Endothelial cell of umbilical vein (primary cell): ENCODE results near the gene CPB1. TPM values are rescaled to one million over a fixed set of nuclear protein-coding genes. Genes with fewer than 3 reads are reported as not detected.

Experiments used
- Bru-seq: library from RNA; stranded (reverse); fragments of 400-500 nt; gene quantifications from one replicate; lab custom pipeline; 2021; lab: Mats Ljungman, UMichigan
- BruChase-seq, 2 experiments: library from RNA; stranded (reverse); fragments of 400-500 nt; gene quantifications; one replicate each; lab custom pipeline; 2021; lab: Mats Ljungman, UMichigan
- BruUV-seq: library from RNA; stranded (reverse); fragments of 400-500 nt; replicated peaks from 2 replicates; lab custom pipeline; 2021; lab: Mats Ljungman, UMichigan
- CTCF ChIA-PET: fragments of 300-600, 350-600 bp; sonication (Branson Sonifier 250); formaldehyde crosslinking; loops from one replicate; lab custom pipeline; 2021; ENCODE audit warnings: antibody characterized with exemption, inconsistent platforms; lab: Charles Lee
- POLR2A ChIA-PET: fragments of 300-600, 350-600 bp; sonication (Branson Sonifier 250); formaldehyde crosslinking; loops from one replicate; lab custom pipeline; 2021; ENCODE audit warnings: antibody characterized with exemption, inconsistent platforms; lab: Charles Lee
- DNase-seq: peaks from one replicate; pipeline ENCODE4 v3.0.0-alpha.2; 2011; ENCODE audit warnings: low read depth, low spot score
- FAIRE-seq: peaks from 2 replicates; lab custom pipeline; 2011; peaks lifted over from hg19 to GRCh38; lab: Jason Lieb, UNC
- H2AFZ ChIP-seq: 2 replicates; pipeline ENCODE4 v1.6.0; 2012; ENCODE audit warnings: low read depth, low read length, control low read depth, inconsistent platforms
- H3K27ac ChIP-seq: 2 replicates; pipeline ENCODE4 v1.5.1; 2011; ENCODE audit warnings: low read depth, mild to moderate bottlenecking, control low read depth, low read length, moderate library complexity; ENCODE audit not compliant: insufficient read depth
- H3K27me3 ChIP-seq, 2 experiments: 2 replicates each; pipeline versions ENCODE4 v1.6.0 to v1.6.1; 2011; ENCODE audit warnings: low read length in 2 of 2, mixed read lengths in 1 of 2; ENCODE audit not compliant: control insufficient read depth in 2 of 2, insufficient read depth in 2 of 2
- H3K36me3 ChIP-seq, 2 experiments: 2 replicates in 1 of 2; 3 replicates in 1 of 2; pipeline ENCODE4 v1.5.1; 2011; ENCODE audit warnings: low read length in 2 of 2, mild to moderate bottlenecking in 1 of 2, moderate library complexity in 1 of 2; ENCODE audit not compliant: control insufficient read depth in 2 of 2, insufficient read depth in 2 of 2; ENCODE audit errors: extremely low read depth in 1 of 2
- H3K4me1 ChIP-seq: 3 replicates; pipeline ENCODE4 v1.5.1; 2011; ENCODE audit warnings: mild to moderate bottlenecking, low read length; ENCODE audit not compliant: control insufficient read depth, insufficient read depth; ENCODE audit errors: extremely low read depth
- H3K4me2 ChIP-seq: 2 replicates; pipeline ENCODE4 v1.6.1; 2011; ENCODE audit warnings: low read length, control low read depth, mixed read lengths; ENCODE audit not compliant: insufficient read depth
- H3K4me3 ChIP-seq, 3 experiments: fragments of 200-600 bp in 1 of 3; sonication (generic), shearing (Covaris generic) in 1 of 3; replicated peaks in 1 of 3; 2 replicates each; pipeline ENCODE4 v1.5.1; 2011 to 2016; ENCODE audit warnings: control low read depth in 3 of 3, low read length in 3 of 3, mild to moderate bottlenecking in 2 of 3, inconsistent platforms in 1 of 3, low read depth in 1 of 3, moderate library complexity in 1 of 3; ENCODE audit not compliant: insufficient read depth in 1 of 3
- H3K79me2 ChIP-seq: 2 replicates; pipeline ENCODE4 v1.6.0; 2012; ENCODE audit warnings: low read length, inconsistent platforms; ENCODE audit not compliant: control insufficient read depth, insufficient read depth
- H3K9ac ChIP-seq: replicated peaks from 2 replicates; pipeline ENCODE3; 2011; ENCODE audit warnings: low read length, control low read depth; ENCODE audit not compliant: insufficient read depth; ENCODE audit errors: extremely low read depth
- H3K9me1 ChIP-seq: replicated peaks from 3 replicates; pipeline ENCODE4 v1.6.0; 2011; ENCODE audit warnings: mild to moderate bottlenecking, low read length; ENCODE audit not compliant: control insufficient read depth, insufficient read depth; ENCODE audit errors: extremely low read depth
- H3K9me3 ChIP-seq: replicated peaks from 2 replicates; pipeline ENCODE4 v1.5.1; 2012; ENCODE audit warnings: low read length, inconsistent platforms; ENCODE audit not compliant: control insufficient read depth, insufficient read depth
- H4K20me1 ChIP-seq: replicated peaks from 2 replicates; pipeline ENCODE3; 2011; ENCODE audit warnings: mild to moderate bottlenecking, low read length; ENCODE audit not compliant: control insufficient read depth, insufficient read depth; ENCODE audit errors: extremely low read depth
- EZH2 ChIP-seq: IDR thresholded peaks from 2 replicates; pipeline ENCODE4 v1.6.1; 2012; ENCODE audit warnings: borderline replicate concordance, low read depth, mild to moderate bottlenecking, moderate library complexity, low read length, inconsistent platforms; ENCODE audit not compliant: severe bottlenecking
- FOS ChIP-seq: IDR thresholded peaks from 2 replicates; pipeline ENCODE4 v1.6.1; 2011; ENCODE audit warnings: mild to moderate bottlenecking, low read length, moderate library complexity, borderline replicate concordance; ENCODE audit not compliant: insufficient read depth
- GATA2 ChIP-seq: IDR thresholded peaks from 2 replicates; pipeline ENCODE4 v1.7.0; 2011; ENCODE audit warnings: low read depth, mild to moderate bottlenecking, moderate library complexity, mixed read lengths, low read length; ENCODE audit not compliant: insufficient read length, insufficient read depth
- JUN ChIP-seq: IDR thresholded peaks from 2 replicates; pipeline ENCODE4 v1.6.1; 2011; ENCODE audit warnings: borderline replicate concordance, low read depth; ENCODE audit not compliant: insufficient read length, insufficient read depth
- MYC ChIP-seq: IDR thresholded peaks from one replicate; pipeline ENCODE4 v1.6.1; 2011; ENCODE audit warnings: mild to moderate bottlenecking, low read depth, low read length
- POLR2A ChIP-seq: IDR thresholded peaks from 2 replicates; pipeline ENCODE4 v1.6.1; 2012; ENCODE audit warnings: low read depth, mild to moderate bottlenecking, control low read depth, low read length
- POLR2AphosphoS5 ChIP-seq: IDR thresholded peaks from 2 replicates; pipeline ENCODE4 v1.6.1; 2012; ENCODE audit warnings: low read depth, mild to moderate bottlenecking, control low read depth, low read length, moderate library complexity; ENCODE audit not compliant: insufficient read depth
- dilution Hi-C: fragments of 300-500 bp; cut with MboI; formaldehyde crosslinking; loops from one replicate; pipeline ENCODE4 v1.15.0; 2019; ENCODE audit warnings: low sequenced_read_pairs; ENCODE audit not compliant: extremely low pct_ligation_motif_present
- intact Hi-C: fragments of 100-400 bp; cut with micrococcal nuclease; formaldehyde crosslinking; loops from one replicate; pipeline ENCODE4 v1.10.0; 2022
- long read RNA-seq: library from polyadenylated mRNA; stranded (forward); transcript quantifications from one replicate; pipeline ENCODE4 v2.0.0, GENCODE V29; 2021
- polyA minus RNA-seq, 3 experiments: library from RNA; depleted of rRNA, polyadenylated mRNA; stranded (reverse); fragments of >200 nt; gene quantifications; 1 replicate in 1 of 3; 2 replicates in 2 of 3; pipeline ENCODE4 v1.2.3, GENCODE V29; 2011
- polyA plus RNA-seq, 4 experiments: library from polyadenylated mRNA; depleted of rRNA in 3 of 4; stranded (reverse) in 3 of 4; unstranded in 1 of 4; fragments of >200 nt; gene quantifications; 2 replicates each; pipeline versions ENCODE4 v1.2.1 to v1.2.3, GENCODE V29; 2011 to 2012; ENCODE audit warnings: missing spikeins in 1 of 4
- total RNA-seq: library from RNA; stranded (reverse); gene quantifications from 2 replicates; pipeline ENCODE4 v1.2.3, GENCODE V29; 2021
- TF ChIP-seq, protein P1 (sequence below): IDR thresholded peaks from 2 replicates; pipeline ENCODE4 v1.6.1; 2011; ENCODE audit not compliant: insufficient read depth, insufficient read length
- TF ChIP-seq, protein P2 (sequence below), 2 donors: IDR thresholded peaks; 1 replicate in 1 of 2; 2 replicates in 1 of 2; pipeline ENCODE4 v1.5.1; 2011; ENCODE audit warnings: low read length in 2 of 2, mild to moderate bottlenecking in 2 of 2, moderate library complexity in 2 of 2, control low read depth in 1 of 2, inconsistent platforms in 1 of 2, low read depth in 1 of 2; ENCODE audit not compliant: insufficient read depth in 1 of 2; ENCODE audit errors: extremely low read depth in 1 of 2

CPB1 gene
- total RNA-seq: not detected in 2 replicates
- polyA plus RNA-seq: not detected in 2 replicates
- not detected in 2 replicates for polyA plus RNA-seq (2011; cell fraction: cytosol; rRNA removed)
- not detected in 2 replicates for polyA plus RNA-seq (2011; cell fraction: nucleus; rRNA removed)
- polyA plus RNA-seq (2012): not detected in 2 replicates
- not detected in 2 replicates for polyA minus RNA-seq
- polyA minus RNA-seq (2011; cell fraction: cytosol; rRNA and poly(A)+ RNA removed): not detected
- not detected in 2 replicates for polyA minus RNA-seq (2011; cell fraction: nucleus; rRNA and poly(A)+ RNA removed)
- Bru-seq, nascent RNA: not detected
- BruChase-seq, experiment 1, labeled RNA remaining after a 6-hour chase: not detected
- not detected for BruChase-seq, experiment 2, labeled RNA remaining after a 2-hour chase
- long read RNA-seq: 0 reads

DNA sequence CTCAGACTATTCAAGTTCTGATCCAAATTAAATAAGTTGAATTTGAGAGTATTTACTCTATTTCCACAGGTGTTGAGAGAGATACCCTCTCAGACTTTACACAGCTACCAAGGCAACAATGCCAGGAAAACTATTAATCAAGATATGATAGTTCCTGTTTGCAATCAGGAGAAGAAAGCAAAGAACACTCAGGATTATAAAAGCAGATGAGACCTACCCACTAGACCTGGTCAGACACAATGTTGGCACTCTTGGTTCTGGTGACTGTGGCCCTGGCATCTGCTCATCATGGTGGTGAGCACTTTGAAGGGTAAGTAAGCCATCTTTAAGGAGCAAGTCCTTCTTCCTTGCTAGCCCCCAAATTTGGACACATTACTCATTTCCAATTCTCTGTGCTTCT, at the start of gene CPB1:
TSS of gene CPB1 (plus strand) at position 227 of the 400 bp plus-strand sequence. CDS start at position 240, 13 bp downstream.
- intact Hi-C loops (no loop called here), dilution Hi-C loops (no loop called here)
- H3K27me3 ChIP-seq: peaks cover 2 to 18% of the 10 kb centered on the region in 2 experiments
- H3K4me3 ChIP-seq: no peak within 1 kb of the TSS
- no peak within 1 kb of the TSS for H3K9ac ChIP-seq
- ChIA-PET POLR2A (no interaction called here), CTCF (no interaction called here)
- no peaks in the 10 kb centered on the region for H3K79me2 ChIP-seq
- no TSS peak for BruUV-seq
- H4K20me1 ChIP-seq: no peaks in the 10 kb centered on the region
- FAIRE-seq (no peak), DNase-seq (no peak)
- no peaks in the 10 kb centered on the region for H3K4me1 ChIP-seq
- no peaks in the 10 kb centered on the region for H3K36me3 ChIP-seq
- H2AFZ ChIP-seq: no peak within 1 kb of the TSS
- H3K9me3 ChIP-seq: no peaks in the 10 kb centered on the region
- H3K9me1 ChIP-seq: no peaks in the 10 kb centered on the region
- TF ChIP-seq POLR2A: no peak
- no peak for TF ChIP-seq EZH2
- no peak for TF ChIP-seq MYC
- TF ChIP-seq GATA2: no peak
- no peak for TF ChIP-seq FOS
- TF ChIP-seq, protein P1, sequence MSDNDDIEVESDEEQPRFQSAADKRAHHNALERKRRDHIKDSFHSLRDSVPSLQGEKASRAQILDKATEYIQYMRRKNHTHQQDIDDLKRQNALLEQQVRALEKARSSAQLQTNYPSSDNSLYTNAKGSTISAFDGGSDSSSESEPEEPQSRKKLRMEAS: no peak
- no peak for TF ChIP-seq JUN
- no peak for TF ChIP-seq POLR2AphosphoS5
- TF ChIP-seq, protein P2, sequence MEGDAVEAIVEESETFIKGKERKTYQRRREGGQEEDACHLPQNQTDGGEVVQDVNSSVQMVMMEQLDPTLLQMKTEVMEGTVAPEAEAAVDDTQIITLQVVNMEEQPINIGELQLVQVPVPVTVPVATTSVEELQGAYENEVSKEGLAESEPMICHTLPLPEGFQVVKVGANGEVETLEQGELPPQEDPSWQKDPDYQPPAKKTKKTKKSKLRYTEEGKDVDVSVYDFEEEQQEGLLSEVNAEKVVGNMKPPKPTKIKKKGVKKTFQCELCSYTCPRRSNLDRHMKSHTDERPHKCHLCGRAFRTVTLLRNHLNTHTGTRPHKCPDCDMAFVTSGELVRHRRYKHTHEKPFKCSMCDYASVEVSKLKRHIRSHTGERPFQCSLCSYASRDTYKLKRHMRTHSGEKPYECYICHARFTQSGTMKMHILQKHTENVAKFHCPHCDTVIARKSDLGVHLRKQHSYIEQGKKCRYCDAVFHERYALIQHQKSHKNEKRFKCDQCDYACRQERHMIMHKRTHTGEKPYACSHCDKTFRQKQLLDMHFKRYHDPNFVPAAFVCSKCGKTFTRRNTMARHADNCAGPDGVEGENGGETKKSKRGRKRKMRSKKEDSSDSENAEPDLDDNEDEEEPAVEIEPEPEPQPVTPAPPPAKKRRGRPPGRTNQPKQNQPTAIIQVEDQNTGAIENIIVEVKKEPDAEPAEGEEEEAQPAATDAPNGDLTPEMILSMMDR (IDR thresholded peaks at IDR 0.05; ENCODE audit: extremely low read depth in 1 of 2, insufficient read depth in 1 of 2, low read depth in 1 of 2, low read length in 2 of 2): no peak
- H3K4me2 ChIP-seq: no peak within 1 kb of the TSS
- no peak within 1 kb of the TSS for H3K27ac ChIP-seq
